Measurements from ENCODE around the gene TRIM7. TPM values are rescaled to one million over a fixed set of nuclear protein-coding genes. Genes with fewer than 3 reads are reported as not detected.

TRIM7 gene
- total and polyA plus RNA-seq, 9 of the 15 experiments (the other 6 are each of a cell fraction or from before 2014, with no cell fraction given) = 2.6 to 14.9 (median 8.9) TPM

DNA sequence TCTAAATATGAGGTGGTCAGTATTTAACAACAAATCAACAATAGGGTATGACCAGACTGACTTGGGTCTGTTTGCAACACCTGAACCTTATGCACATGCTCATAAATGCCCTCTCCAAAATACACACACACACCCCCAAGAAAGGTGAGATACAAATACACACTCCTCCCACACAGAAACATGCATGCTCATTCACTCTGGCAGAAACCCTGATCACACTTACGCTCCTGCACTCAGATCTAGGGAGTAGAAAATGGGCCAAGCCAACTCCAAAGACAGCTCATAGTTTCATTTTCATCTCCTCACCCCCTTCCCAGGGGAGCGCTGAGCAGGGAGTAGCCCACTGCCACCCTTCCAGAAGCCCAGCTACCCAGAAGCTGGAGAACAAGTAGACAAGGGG is 11.3 kb downstream of the TRIM7 start:
- no peaks in the 10 kb centered on the region for H4K20me1 ChIP-seq (replicated peaks; ENCODE audit: control insufficient read depth, insufficient read depth, low read length)
- no peaks in the 10 kb centered on the region; the same call in 2 of the 3 replicates for H3K36me3 ChIP-seq (ENCODE audit: control insufficient read depth, insufficient read depth, low read length)
- FAIRE-seq (no peak), DNase-seq (ENCODE audit: extremely low read depth in 1 of 4, low spot score in 3 of 4) (no peak), ATAC-seq (no peak)
- TF ChIP-seq TAF7 (tag; IDR thresholded peaks at IDR 0.05) = 0 out of 2 replicates have a peak, but pooled peaks have one; percentile 26
- TF ChIP-seq ARHGAP35 (IDR thresholded peaks at IDR 0.05; ENCODE audit: partially characterized antibody) = no peak
- H2AFZ ChIP-seq (ENCODE audit: low read depth, low read length) = no peak overlapping the region
- no peak overlapping the region; the same call in 1 of the 2 replicates for H3K4me2 ChIP-seq (ENCODE audit: insufficient read depth, low read length)
- ChIA-PET POLR2A (interaction anchor here (0.6 to 6.7 kb wide), 5 partner anchors 9 to 42 kb away, joined by 3 to 69 read pairs (median 6); partner anchors contain the start of gene TRIM7), CTCF (ENCODE audit: low intra/inter-chr PET ratio) (no interaction called here)
- H3K27ac ChIP-seq (ENCODE audit: extremely low read depth, low read depth, low read length) = no peak overlapping the region; the same call in 2 of the 3 replicates
- H3K4me3 ChIP-seq = no peak overlapping the region
- H3K9ac ChIP-seq (ENCODE audit: insufficient read depth in 1 of 2, low read depth in 2 of 2, low read length in 2 of 2) = peak overlapping the region in 1 of 2 experiments; percentile 76; a peak in 1 of 4 replicates
- no TSS peak for BruUV-seq (replicated peaks)
- H3K4me1 ChIP-seq (replicated peaks in 1 of 2; ENCODE audit: control insufficient read depth in 2 of 2, insufficient read depth in 2 of 2, low read length in 2 of 2) = peaks cover 24 to 71% of the 10 kb centered on the region in 2 experiments; a peak in 4 of 5 replicates
- no peaks in the 10 kb centered on the region for H3K27me3 ChIP-seq (ENCODE audit: control insufficient read depth in 2 of 2, insufficient read depth in 2 of 2, low read length in 2 of 2)
- in situ Hi-C loops (cut with MboI) = no loop called here
- no peaks in the 10 kb centered on the region for H3K9me3 ChIP-seq (replicated peaks; ENCODE audit: control insufficient read depth, insufficient read depth, low read depth, low read length)
- H3K79me2 ChIP-seq (ENCODE audit: control insufficient read depth, insufficient read depth, low read length) = peaks cover 13% of the 10 kb centered on the region
- H3K9me1 ChIP-seq (ENCODE audit: control insufficient read depth, insufficient read depth, low read length) = no peaks in the 10 kb centered on the region
- WGBS (ENCODE audit: insufficient coverage, low coverage, missing lambda C conversion rate) = 64% methylated on average over 2 of the region's 2 CpGs
- intact Hi-C loops (cut with micrococcal nuclease) = no loop called here

DNA sequence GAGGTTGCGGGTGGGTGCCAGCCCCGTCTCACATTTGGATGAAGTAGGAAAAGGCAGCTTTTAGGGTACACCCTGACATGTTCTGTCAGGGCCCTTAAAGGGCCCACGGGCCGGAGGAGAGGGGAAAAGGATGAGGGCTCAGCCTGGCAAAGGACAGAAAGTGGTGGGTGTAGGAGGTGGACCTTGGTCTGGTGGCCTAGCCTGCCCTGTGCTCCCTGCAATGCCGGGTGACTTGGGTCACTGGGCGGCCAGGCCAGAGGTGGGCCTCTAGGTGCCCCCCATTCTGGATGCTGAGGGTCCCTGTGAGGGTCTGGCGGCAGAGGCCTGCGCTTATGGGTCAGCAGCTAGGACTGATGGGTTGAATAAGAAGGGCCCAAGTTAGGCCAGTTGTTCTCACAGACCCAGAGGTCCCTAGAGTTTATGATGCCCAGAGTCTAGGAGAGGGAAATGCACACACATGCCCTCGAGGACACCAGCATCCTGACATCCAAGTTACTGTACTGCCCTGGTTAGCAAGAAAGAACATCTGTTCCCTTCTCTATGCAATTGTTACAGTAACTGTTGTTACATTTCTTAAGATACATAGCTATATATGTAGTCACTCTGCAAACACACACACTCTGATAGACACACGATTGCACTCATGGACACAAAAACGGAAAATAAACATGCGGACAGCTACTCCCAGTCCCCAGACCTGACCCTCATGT is 12.5 kb downstream of the TRIM7 start:
- Histone ChIP-seq H3K4me3 (peak overlapping the region; percentile 67), H3K9me3 (replicated peaks; ENCODE audit: control insufficient read depth, insufficient read depth, low read depth, low read length) (no peaks in the 10 kb centered on the region), H3K36me3 (ENCODE audit: control insufficient read depth, insufficient read depth, low read length) (no peaks in the 10 kb centered on the region; the same call in 2 of the 3 replicates), H4K20me1 (replicated peaks; ENCODE audit: control insufficient read depth, insufficient read depth, low read length) (0 out of 2 replicates have a peak, but pooled peaks cover 3% of the 10 kb centered on the region), H2AFZ (ENCODE audit: low read depth, low read length) (peak overlapping the region; percentile 84; the same call in 1 of the 2 replicates), H3K27me3 (ENCODE audit: control insufficient read depth in 2 of 2, insufficient read depth in 2 of 2, low read length in 2 of 2) (no peaks in the 10 kb centered on the region), H3K9me1 (ENCODE audit: control insufficient read depth, insufficient read depth, low read length) (no peaks in the 10 kb centered on the region), H3K27ac (ENCODE audit: extremely low read depth, low read depth, low read length) (peak overlapping the region; percentile 91), H3K4me1 (replicated peaks in 1 of 2; ENCODE audit: control insufficient read depth in 2 of 2, insufficient read depth in 2 of 2, low read length in 2 of 2) (peaks cover 24 to 68% of the 10 kb centered on the region in 2 experiments; a peak in 4 of 5 replicates), H3K79me2 (ENCODE audit: control insufficient read depth, insufficient read depth, low read length) (peaks cover 13% of the 10 kb centered on the region), H3K4me2 (ENCODE audit: insufficient read depth, low read length) (peak overlapping the region; percentile 83), H3K9ac (ENCODE audit: insufficient read depth in 1 of 2, low read depth in 2 of 2, low read length in 2 of 2) (peak overlapping the region; percentile 95 to 96)
- ChIA-PET CTCF (ENCODE audit: low intra/inter-chr PET ratio) (interaction anchor here (0.6 kb wide), 1 partner anchor 9 kb away, joined by 3 read pairs; no protein-coding TSS in a partner anchor), POLR2A (interaction anchor here (0.6 to 6.7 kb wide), 11 partner anchors 8 to 52 kb away, joined by 3 to 69 read pairs (median 5); partner anchors contain the start of genes RACK1 and TRIM7)
- ATAC-seq = no peak
- no peak for FAIRE-seq
- DNase-seq (ENCODE audit: extremely low read depth in 1 of 4, low spot score in 3 of 4) = no peak
- WGBS (ENCODE audit: insufficient coverage, low coverage, missing lambda C conversion rate) = 22% methylated on average over 10 of the region's 12 CpGs
- intact Hi-C loops (cut with micrococcal nuclease) (no loop called here), in situ Hi-C loops (cut with MboI) (no loop called here)
- TSS peak; percentile 71 for BruUV-seq (replicated peaks)
- TF ChIP-seq GABPB2 (CRISPR knock-in tag; conservative IDR thresholded peaks at IDR 0.05) (no peak), L3MBTL2 (IDR thresholded peaks at IDR 0.05) (peak; percentile 14; the same call in 1 of the 2 replicates), ARID1B (IDR thresholded peaks at IDR 0.05) (0 out of 2 replicates have a peak, but pooled peaks have one; percentile 18), TCF7L2 (IDR thresholded peaks at IDR 0.05; ENCODE audit: low read depth, low read length) (no peak), CAMTA2 (CRISPR knock-in tag; conservative IDR thresholded peaks at IDR 0.05) (0 out of 2 replicates have a peak, but pooled peaks have one; percentile 32), EGR1 (conservative IDR thresholded peaks at IDR 0.05) (0 out of 2 replicates have a peak, but pooled peaks have one; percentile 4), CHD1 (IDR thresholded peaks at IDR 0.05; ENCODE audit: low read length) (peak; percentile 54)
- TF ChIP-seq, protein P1, sequence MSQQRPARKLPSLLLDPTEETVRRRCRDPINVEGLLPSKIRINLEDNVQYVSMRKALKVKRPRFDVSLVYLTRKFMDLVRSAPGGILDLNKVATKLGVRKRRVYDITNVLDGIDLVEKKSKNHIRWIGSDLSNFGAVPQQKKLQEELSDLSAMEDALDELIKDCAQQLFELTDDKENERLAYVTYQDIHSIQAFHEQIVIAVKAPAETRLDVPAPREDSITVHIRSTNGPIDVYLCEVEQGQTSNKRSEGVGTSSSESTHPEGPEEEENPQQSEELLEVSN (IDR thresholded peaks at IDR 0.05; ENCODE audit: borderline replicate concordance in 1 of 2, extremely low read depth in 1 of 2, insufficient read depth in 1 of 2, insufficient read length in 1 of 2, low read depth in 1 of 2, low read length in 1 of 2, poor library complexity in 1 of 2, severe bottlenecking in 1 of 2) = peak in 1 of 2 experiments; percentile 55
- TF ChIP-seq, protein P2, sequence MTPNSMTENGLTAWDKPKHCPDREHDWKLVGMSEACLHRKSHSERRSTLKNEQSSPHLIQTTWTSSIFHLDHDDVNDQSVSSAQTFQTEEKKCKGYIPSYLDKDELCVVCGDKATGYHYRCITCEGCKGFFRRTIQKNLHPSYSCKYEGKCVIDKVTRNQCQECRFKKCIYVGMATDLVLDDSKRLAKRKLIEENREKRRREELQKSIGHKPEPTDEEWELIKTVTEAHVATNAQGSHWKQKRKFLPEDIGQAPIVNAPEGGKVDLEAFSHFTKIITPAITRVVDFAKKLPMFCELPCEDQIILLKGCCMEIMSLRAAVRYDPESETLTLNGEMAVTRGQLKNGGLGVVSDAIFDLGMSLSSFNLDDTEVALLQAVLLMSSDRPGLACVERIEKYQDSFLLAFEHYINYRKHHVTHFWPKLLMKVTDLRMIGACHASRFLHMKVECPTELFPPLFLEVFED (CRISPR knock-in tag; conservative IDR thresholded peaks at IDR 0.05) = no peak
